Measurements from ENCODE around the gene ANKH.

ANKH gene

DNA sequence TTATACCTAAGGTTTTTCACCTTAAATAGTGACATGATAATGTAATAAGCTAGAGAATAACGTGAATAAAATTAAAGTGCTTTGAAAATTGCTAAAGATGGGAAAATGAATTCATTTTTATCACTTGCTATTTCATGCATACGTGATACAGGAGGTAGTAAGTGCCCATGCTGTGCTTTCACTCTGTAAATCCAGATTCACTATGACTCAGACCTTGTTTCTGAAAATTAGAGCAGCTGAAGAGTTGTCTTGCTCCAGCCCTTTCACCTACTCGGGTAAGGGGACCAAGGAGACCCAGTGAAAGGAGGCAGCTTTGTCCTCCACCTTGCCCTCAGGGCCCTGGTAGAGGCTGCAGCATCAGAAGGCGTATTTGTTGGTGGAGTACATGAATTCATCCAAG lies 87.9 kb downstream of the ANKH start:
- no peak for DNase-seq

DNA sequence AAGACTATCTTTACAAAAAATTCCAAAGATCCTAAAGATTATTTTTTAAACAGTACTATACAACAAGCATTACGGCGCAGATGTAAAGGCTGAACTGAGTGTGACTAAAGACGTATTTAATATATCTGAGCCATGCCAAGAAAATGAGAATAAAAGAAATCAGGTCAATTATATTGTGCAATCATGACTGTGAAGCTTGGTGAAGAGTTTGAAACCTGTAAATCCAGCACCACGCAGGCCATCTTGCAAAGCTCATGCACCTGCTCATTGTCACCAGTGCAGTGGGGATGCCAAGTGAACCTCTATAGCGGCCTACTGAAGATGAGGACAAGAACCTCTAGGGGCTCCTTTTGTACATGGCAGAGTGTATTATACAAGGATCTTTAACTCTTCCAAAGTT lies 89.0 kb downstream of the ANKH start:
- no peak for DNase-seq

DNA sequence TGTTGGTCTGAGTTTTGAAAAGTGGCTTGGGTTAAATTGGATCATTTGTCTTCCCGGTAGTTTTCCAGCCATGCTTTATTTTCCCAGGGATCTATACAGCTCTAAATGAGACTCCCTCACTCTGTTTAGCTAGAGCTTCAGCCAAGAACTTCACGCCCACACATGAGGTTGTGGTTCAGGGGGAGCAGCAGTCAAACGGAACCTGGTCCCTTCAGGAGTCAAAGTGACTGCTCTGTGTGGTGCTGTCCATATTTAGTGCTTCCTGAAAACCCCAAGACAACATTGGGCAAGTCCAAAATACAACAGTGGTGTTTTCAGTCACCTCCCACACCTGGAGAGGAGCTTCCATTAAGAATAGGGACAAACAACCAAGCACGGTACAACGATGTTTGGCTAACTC lies 90.5 kb downstream of the ANKH start:
- no peak for DNase-seq

DNA sequence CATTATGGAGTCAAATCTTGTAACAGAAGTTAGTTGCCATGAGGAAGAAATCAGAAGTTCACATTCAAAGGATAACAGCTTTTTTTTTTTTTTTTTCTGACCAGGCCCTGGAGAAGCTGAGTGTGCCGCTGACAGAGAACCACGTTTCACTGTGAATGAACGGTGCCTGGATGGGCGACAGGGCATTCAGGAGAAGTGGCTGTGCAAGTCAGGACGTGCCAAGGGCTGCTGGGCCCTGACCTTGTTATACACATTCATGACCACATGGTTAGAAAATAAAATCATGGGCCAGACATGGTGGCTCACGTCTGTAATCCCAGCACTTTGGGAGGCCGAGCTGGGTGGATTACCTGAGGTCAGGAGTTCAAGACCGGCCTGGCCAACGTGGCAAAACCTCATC lies 91.6 kb downstream of the ANKH start:
- DNase-seq: no peak

DNA sequence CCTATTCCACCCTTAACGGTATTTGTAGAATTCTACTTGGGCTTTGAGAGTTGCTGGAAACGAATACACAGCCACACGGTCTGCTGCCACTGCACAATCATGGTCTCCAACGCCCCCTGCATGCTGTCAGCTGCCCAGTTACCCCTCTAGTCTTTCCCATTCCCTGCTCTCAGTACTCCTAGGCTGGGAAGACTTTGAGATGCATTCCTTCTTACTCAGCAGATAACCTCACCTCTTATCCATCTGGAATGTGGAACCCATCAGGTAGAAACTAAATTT lies 92.8 kb downstream of the ANKH start:
- no peak for DNase-seq

DNA sequence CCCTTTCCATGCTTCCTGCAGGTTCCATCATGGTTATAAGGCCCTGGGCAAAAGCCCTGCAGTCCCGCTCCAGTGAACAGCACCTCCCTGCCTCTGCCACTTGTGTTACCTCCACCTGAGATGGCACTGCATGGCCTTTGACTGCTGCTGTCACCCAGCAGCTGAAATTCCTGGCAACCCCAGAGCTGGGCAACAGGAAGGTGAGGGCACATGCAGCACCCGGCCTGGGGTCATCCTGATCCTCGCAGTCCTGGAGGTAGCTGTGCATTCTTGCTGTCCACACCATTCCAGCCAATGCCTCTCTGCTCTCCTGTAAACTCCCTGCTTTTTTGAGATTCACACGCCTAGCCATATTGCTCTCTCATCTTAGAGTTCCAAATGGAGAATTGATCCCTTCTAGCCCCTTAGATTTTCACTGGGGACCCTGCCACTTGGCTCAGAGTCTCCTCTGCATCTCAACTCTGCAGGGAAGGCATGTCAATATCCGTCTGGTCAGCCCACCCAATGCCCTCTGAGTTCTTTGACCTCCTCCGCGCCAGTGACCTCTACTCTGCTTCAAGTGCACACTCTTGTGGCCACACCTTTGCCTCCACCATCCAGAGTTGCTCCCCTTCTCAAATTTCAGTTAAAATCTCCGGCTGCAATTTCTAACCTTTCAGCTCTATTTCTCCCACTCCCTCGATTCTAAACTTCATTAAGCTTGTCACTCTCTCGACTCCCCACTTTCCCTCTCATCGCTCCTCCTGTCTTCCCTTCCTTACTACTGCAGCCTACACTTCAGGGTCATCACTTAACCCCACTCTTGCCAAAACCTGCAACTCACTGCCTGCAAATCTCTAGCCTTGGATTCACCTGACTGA lies 93.4 kb downstream of the ANKH start:
- DNase-seq: no peak

DNA sequence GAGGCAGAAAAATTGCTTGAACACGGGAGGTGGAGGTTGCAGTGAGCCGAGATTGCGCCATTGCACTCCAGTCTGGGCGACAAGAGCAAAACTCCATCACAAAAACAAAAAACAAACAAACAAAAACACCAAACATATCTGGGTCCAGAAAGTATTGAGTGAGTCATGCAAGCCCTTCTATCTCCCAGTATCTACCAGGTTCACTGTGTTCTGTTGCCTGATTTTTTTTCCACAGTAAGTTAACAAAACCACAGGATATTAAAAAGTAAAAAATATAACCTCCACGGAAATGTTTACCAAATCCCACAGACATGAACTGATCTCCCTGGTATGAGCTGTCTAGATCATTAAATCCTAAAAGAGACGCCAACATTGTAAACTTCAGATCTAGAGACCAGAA lies 94.4 kb downstream of the ANKH start:
- no peak for DNase-seq

DNA sequence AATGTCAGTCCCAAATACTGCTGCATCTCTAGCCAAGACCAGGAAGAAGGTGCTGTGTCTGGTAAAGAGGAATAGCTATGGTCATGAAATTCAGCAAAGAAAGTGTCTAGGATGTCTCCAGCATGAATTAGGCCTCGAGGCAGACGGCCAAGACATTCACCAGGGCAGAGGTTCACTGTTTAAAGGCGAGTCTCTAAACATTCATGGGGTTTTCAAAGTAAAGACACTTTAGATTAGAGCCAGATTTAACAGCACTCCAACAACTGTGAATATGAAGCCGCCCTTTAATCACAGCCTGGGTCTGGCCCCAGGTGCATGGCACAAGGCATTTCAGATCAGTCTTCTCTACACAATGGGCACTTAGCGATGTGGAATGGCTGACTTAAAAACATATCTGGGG lies 95.0 kb downstream of the ANKH start:
- no peak for DNase-seq

DNA sequence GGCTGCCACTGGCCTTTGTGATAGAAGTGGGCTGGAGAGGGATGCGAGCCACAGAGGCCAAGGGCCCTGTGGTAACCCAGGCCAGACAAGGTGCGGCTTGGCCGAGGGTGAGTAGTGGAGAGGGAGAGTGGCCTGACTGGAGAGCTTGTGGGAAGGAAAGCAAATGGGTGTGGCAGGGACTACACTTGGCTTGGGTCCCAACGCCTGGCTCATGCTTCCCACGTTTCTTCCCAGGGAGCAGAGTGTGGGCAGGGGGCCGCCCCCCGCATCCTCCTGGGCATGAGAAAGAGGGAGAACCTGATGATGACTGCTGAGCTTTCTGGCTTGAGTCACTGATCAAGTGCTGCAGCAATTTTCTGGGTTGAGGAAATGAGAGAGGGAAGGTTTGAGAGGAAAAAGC lies 95.7 kb downstream of the ANKH start:
- peak; percentile 3 for DNase-seq

DNA sequence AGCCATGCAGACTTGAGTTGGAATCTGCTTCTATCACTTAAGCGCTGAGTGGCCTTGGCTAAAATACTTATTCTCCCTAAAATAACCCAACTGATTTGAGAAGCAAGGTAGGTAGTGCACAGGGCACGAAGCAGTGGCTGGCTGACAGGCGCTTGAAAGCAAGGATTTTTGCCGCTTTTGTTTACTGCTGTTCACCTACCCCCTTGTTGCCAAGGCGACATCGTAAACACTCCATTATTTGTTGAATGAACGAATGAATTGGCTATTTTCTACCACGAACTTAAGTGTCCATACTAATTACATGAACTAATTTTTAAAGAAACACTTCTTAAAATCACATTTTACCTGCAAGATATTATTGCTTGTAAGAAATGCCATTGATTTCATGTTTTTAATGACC lies 98.0 kb downstream of the ANKH start:
- no peak for DNase-seq

DNA sequence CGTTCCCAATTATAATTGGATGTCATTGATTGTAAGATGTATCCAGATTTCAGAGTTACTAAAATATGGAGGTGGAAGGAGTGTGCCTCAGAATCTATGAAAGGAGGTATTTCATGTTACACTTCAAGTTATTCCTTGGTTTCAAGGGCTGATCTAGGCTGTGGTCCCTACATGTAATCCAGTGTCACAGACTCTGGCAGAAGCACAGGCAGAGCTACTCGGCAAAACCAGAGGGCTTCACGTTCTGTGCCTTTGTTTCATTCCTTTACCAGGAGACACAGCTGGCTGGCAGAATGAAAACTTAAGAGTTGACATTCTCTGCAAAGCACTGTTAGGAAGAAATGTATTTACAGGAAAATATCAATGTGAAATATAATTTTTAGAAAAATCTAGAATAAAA lies 99.6 kb downstream of the ANKH start:
- DNase-seq: no peak

DNA sequence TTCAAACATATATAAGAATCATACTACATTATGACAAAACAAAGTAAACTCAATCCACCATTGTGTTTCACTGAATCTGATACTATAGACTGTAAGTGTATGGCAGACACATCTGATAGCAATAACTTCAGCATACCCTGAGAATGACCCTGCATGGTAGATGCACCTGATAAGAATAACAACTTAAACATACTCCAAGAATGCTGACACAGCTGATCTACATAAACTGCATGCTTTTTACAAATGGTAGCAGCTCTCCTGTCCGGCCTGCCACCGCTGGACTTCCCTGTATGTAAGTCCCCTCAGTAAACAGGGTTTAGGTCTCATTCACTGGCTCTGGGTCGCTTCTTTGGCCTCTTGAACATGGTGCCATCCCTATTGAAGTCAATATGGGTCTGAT lies 100.4 kb downstream of the ANKH start:
- no peak for DNase-seq

DNA sequence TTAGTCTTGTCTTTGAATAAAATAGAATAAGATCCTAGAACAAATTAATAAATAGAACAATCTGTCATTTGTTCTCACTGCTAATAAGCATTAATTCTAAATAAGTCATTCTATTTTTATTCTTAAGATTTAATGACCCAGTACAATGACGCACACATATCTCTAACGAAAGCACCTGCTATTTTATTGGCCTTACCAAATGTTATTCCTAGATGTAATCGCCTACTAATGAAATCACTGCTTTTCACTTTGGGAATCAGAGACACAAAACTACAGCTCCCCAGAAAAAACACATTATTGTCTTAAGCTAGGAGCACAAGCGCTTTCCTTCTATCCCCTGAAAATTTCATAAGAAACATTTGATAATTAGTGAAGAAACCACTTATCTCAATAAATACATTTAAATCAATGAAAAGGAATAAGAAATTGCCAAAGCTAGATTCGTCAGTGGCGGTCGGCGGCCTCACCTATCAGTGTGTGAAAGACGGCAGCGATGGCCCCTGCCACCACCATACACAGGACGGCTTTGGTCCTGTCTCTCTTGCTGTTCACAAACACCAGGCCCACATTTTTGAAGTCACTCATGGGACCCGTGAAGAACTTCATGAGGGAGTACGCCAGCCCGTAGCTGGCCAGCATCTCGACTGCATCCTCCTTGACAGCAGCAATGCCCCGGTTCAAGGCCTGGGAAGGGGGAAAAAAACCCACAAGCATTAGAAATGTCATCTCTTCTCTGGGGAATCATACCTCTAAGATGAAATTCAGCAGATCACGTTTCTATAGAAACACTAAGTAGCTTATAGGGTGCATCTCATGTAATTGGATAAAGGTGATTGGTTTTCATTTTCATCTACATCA lies 102.8 kb downstream of the ANKH start:
- no peak for DNase-seq

DNA sequence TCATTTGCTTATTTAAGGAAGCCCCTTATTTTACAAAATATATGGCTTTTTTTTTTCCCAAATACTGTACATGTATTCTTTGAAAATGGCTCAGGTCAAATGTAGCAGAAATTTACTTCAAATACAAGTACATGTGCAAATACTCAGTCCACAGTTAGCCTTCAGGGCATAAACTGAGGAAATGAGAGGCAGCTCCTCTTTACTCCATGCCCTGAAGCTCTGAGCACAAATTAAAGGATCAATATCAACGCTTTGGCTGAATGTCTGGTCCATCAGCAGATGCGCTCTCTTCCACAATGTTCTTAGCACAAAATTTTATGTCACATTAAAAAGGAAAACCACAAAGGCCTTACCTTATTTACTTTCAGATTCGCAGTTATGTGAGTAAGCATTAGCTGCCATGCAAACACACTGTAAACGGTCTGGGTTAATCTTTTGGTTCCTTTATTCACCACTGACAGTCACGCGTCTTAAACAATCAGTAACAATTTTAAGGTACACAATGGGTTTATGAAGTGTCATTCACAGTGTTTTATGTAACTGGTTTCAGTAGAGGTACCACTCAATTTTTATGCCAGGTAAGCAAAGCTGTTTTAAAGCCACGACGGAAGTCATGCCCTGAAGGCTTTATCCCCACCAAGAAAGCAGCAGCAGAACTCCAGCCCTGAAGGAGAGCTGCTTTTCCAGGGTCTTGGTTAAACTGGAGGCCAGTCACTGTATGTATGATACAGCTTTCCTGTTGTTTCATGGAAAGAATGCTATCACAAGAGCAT lies 103.7 kb downstream of the ANKH start:
- no peak for DNase-seq

DNA sequence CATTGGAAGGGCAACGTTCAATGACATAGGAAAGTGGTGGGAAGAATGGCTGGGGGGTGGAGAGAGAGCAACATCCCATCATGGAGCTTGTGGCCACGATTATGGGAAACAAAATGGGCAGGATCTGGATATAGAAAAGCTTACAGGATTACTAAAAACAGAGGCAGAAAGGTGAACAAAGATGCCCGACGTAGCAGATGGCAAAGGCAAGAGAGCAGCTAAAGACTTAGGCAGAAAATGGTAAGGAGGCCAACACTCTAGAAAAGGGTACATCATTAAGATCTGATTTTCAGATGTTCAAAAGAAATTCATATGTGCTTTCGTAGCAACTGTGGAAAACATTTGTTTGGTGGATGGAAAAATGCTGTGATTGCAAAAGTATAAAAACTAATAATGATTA lies 104.5 kb downstream of the ANKH start:
- DNase-seq: no peak

DNA sequence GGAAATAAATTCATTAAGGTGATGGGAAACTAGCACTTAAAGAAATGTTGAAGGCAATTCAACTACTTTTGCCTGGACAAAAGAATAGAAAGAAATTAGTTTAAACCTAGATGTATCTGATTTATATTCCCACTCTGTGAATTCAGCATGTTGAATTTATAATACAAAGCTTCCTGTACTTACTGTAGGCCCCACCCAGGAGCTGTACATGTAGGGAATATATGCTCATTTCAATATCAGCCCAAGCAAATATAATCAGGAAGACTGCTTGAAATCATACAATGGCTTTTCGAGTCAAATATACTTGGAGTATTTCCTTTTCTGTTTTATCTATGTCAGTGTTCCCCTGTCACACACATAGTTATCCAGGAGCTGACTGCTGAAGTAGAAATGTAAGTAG lies 105.0 kb downstream of the ANKH start:
- no peak for DNase-seq

DNA sequence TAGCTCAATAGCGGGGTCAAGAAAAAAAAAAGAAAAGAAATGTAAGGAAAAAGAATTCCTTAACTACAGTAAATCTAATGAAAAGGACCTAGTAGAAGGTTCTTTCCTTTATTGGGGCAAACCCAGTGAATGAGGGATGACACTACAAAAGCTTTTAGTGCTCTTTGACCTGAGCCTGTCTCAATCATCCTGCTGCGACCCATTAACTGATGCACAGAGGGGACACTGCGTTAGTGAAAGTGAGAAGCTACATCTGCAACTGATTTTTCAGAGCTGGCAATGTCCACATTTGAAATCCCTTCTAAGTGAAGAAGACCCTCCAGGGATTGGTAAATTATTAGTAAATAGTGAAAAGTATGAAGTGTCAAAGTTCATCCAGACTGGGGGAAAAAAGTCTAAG lies 106.0 kb downstream of the ANKH start:
- DNase-seq: no peak

DNA sequence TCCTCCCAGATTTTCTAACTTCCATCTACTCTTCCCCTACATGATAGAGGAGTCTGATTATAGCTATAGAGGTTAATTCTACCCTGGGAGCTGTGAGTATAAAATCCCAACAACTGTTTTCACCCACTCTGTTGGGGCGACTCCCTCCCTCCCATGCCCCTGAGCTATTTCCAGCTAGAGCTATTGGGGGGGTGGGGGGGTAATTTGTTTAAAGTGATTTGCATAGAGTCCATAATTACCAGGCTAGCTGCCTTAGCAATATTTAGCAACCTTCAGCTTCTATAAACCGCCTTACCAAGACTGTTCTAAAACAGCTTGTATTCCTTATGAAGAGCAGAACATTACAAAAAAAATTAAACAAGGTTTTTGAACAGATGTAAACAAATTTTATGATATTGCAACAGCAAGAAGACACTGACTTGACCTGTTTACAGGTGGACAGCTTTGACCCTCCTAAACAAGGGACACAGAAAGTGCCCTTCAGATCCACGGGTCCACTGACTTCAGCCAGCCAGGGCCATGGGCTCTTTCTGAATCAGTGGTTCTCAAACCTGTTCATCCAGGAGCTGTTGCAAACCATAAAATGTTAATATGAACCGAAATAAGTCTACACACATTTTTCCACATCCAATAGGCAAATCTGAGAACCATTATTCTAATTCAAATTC lies 108.9 kb downstream of the ANKH start:
- DNase-seq: no peak

DNA sequence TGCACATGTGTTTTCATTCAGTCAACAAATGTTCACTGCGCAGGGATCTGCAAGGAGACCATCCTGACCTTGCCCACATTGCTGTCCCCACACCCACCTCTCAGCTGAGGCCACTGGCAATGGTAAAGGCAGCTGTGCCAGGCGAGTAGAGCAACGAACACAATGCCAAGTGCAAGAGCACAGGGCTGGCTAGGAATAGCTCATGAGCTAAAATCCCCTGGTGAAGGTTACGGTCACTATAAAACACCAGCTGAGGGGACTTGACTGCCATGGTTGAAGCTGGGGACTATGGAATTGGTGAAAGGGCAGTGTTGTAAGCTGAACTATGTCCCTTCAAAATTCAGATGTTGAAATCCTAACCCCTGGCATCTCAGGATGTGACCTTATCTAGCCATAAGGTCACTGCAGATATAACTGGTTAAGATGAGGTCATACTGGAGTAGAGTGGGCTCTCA lies 111.0 kb downstream of the ANKH start:
- DNase-seq: no peak

DNA sequence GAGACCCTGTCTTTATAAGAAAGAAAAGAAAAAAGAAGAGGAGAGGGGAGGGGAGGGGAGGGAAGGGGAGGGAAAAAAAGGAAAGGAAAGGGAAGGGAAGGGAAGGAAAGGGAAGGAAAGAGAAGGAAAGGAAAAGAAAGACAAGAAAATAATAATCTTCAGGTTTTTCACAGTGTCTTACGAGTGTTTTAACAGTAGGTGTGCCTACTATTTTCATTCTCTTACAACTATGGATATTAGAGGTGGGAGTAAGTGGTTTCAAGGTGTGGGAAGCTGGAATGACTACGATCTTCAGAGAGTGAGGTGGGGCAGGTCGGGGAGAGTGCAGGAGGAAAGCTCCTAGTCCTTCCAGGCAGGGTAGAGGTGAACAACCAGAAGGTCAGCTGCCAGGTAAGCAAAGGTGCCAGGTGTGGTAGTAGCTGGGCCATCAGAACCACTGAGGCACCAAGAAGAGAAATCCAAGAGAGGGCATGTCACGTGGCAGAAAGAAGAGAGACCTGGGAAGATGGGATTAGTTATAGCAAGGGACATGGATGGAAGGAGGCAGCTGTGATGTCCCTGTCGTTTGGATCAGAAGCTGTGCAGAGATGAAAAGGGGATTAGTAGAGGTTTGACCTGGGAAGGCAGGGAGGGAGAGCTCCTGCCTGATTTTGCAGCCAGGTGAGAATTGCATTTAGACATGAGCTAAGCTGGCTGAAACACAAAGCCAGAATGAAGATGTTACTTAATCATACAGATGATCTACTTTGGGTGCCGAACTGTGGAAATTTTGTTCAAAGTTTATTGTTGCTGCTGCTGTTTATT lies 111.6 kb downstream of the ANKH start:
- DNase-seq: no peak

DNA sequence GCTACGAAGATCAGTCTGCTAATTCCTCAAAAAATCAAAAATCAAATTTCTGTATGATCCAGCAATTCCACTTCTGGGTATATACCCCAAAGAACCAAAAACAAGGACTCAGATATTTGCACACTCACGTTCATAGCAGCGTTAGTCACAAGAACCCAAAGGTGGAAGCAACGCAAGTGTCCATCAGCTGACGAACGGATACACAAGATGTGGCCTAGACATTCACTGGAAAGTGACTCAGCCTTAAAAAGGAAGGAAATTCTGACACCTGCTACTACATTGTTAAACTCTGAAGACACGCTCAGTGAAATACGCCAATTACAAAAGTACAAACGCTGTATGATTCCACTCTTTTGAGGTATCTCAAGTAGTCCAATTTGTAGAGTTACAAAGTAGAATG lies 113.7 kb downstream of the ANKH start:
- DNase-seq: no peak

DNA sequence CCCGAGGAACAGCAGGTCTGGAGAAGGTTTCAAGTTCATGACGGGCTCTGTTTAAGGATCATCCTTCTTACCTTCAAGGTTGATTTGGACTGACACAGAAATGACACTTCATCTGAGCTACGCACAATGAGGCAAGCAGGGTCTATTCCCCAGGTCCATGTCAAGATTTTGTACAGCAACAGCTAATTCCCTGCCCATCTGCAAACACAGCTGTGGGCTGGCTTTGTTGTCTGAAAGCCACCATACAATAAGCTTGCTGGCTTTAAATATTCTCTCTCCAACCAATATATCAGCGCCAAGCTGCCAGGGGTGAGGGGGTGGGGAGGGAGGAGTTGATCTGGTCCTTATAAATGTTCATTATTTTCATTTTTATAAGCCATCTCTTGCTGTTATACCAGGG lies 115.1 kb downstream of the ANKH start:
- no peak for DNase-seq
